HTR-8/SVneo (cell line): ENCODE data around the gene TBC1D5.
"Not testable (repeated sequence)": the region's sequence is repeated elsewhere in the genome, so short reads cannot be mapped to it uniquely, and the experiment has no call there.

Experiments
- DNase-seq: peaks from one replicate; pipeline ENCODE4 v3.0.0; 2011; ENCODE audit warnings: low spot score, mixed read lengths; ENCODE audit not compliant: insufficient read length
- FAIRE-seq: peaks from 2 replicates; lab custom pipeline; 2011; peaks lifted over from hg19 to GRCh38; lab: Jason Lieb, UNC

TBC1D5 gene

GRCh38 chr3:17392516-17392915, 349.9 kb downstream of the TBC1D5 start:
- FAIRE-seq, DNase-seq: not testable (repeated sequence)

DNA sequence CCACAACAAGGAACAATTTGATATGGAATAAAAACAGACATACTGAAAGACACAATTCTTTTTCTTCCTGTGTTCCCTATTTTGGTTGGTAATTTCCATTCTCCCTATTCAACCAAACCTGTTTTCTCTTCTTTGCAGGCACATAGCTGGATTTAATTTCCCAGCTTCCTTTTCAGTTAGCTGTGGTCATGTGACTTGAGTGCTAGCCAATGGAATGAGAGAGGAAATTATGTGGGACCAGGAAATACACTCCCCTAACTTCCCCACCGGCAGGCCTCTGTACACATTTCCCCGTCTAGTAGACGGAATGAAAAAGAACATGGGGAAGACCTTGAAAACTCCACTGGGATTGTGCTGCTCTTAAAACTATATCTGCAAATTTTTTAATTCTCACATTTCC, 351.6 kb downstream of the TBC1D5 start:
- DNase-seq (no peak), FAIRE-seq (no peak)

GRCh38 chr3:17387108-17387507, 355.3 kb downstream of the TBC1D5 start:
- DNase-seq (no peak), FAIRE-seq (no peak)

- DNase-seq (no peak), FAIRE-seq (no peak)
These were observed 356.0 kb downstream of the TBC1D5 start for GRCh38 chr3:17386432-17386831.

DNA sequence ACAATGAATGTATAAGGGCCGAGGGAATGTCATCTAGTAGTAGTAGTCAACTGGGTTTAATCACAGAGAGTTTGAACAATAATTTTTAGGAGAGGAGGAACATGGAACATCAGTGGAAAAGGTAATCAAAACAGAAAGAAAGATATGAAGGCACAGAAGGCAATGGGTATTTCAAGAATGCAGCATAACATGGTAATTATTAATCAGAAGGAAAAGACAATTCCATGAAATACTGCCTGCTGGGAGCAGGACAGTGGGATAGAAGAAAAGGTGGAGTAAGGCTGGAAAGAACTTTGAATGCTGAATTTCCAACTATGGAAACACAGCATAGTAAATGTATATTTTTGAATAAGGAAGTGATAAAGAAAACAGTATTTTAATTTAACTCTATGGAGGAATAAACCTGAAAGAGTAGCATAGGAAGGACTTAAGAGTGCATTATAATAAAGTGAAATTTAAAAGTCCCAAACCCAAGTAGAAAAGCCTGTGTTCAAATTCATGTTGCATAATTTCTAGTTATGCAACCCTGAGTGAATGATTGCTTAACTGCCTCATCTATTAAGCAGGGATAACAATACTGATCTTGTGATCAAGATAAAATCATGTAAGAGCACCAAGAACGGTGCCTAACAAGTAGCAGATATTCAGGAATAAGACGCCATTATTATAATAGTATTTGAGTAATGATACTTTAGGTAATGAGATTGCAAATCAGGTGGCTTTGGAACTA, 357.7 kb downstream of the TBC1D5 start:
- FAIRE-seq (no peak), DNase-seq (no peak)

- DNase-seq (no peak), FAIRE-seq (no peak)
These were observed 369.1 kb downstream of the TBC1D5 start for GRCh38 chr3:17373304-17373703.

GRCh38 chr3:17372362-17373210, 369.8 kb downstream of the TBC1D5 start:
- FAIRE-seq, result no peak
- DNase-seq, result no peak

DNA sequence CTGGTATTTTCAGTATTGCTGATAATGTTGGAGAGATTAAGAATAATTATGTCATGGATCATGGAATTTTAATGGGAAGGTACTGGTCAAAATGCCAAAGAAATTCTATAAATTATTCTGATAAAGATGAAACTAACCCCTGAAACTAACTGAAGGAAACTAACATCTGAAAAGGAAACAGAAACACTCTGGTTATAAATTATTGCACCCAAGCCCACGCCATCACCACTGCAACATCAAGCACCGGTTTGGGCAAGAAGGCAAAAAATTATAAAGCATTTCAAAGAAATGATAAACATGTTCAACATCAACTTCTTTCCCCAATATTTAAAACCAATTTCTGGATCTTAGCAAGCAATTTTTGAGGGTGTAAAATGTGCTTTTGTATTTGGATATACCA, 372.5 kb downstream of the TBC1D5 start:
- no peak for DNase-seq
- FAIRE-seq, result no peak

DNA sequence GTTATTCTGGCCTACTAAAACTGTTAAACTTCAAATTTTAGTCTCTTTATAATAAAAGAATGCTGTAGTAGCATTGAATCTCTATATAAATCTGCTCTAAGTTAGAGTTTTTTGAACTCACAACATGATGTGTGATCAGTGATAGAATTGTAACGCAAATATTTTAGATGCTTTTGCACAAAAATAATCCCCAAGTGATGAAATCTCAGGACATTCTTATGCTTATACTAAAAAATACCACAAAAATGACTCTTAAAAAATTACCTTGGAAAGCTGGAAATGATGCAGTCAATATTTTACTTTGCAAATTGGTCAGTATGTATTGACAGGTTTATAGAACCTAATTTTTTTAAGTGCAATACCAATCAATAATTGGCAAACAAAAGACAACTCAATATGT, 375.3 kb downstream of the TBC1D5 start:
- DNase-seq, result no peak
- no peak for FAIRE-seq

- no peak for FAIRE-seq
- DNase-seq, result no peak
These were observed 381.4 kb downstream of the TBC1D5 start for GRCh38 chr3:17360991-17361390.

DNA sequence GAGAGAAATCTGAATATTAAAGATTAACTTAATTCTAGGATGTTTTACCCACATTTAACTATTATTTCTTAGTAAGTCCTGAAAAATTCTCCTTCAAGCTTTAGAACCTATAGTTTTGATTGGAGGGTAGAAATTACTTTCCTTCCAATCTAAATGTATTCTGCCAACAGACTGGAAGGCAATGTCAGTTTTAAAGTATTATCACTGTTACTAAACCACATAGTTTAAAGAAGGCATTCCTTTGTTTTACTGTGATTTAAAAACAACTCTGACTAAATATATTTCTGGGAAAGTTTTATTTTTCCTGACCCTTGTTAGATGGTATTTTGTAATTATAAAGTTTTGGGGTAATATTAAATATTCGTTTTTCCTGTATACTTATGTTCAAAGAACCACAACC, 382.5 kb downstream of the TBC1D5 start:
- DNase-seq (no peak), FAIRE-seq (no peak)

GRCh38 chr3:17357035-17357710, 385.3 kb downstream of the TBC1D5 start:
- no peak for FAIRE-seq
- no peak for DNase-seq

- DNase-seq (no peak), FAIRE-seq (no peak)
These were observed 385.8 kb downstream of the TBC1D5 start for GRCh38 chr3:17356585-17356984.

DNA sequence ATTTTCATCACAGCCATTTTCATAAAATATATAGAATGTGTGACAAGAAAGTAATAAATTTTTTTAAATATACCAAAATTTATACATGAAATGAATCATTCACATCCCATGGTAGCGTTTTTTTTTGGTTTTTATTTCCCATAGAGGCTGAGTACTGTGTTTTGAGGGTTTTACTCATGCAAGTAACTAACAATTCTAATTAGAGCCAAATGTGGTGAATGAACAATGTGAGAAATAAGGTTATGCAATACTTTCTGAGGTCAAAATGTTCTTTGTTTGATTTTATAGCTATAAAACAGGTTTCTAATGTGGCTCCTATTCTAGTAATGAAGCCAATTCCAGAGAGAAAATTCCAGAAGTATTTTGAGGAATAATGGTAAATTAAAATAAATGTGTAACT, 386.8 kb downstream of the TBC1D5 start:
- DNase-seq (no peak), FAIRE-seq (no peak)

GRCh38 chr3:17354341-17354740, 388.1 kb downstream of the TBC1D5 start:
- FAIRE-seq (no peak), DNase-seq (no peak)

GRCh38 chr3:17352620-17353019, 389.8 kb downstream of the TBC1D5 start:
- FAIRE-seq (no peak), DNase-seq (no peak)

- FAIRE-seq, DNase-seq: not testable (repeated sequence)
These were observed 391.2 kb downstream of the TBC1D5 start for GRCh38 chr3:17351193-17351592.

- DNase-seq (no peak), FAIRE-seq (no peak)
These were observed 393.3 kb downstream of the TBC1D5 start for GRCh38 chr3:17349093-17349492.

GRCh38 chr3:17342119-17342518, 400.3 kb downstream of the TBC1D5 start:
- DNase-seq, result no peak
- no peak for FAIRE-seq

- FAIRE-seq (no peak), DNase-seq (no peak)
These were observed 401.7 kb downstream of the TBC1D5 start for GRCh38 chr3:17340693-17341092.

DNA sequence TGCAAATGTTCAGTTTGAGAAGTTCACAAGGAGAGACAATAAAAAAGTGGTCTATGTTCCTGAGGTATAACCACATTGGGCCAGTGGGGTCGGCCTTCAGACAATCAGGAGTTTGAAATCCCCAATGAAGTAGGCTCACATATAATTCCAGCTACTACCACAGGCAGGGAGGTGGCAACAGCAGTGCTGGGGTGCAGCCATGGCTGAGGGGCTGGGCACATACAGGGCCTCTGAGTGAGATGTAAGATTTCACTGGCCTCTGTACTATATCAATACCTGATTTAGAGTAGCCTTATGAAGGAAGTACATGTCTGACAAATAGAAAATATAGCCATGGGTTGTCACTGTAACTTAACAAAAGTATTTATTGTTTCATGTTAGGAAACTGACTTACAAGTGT, 402.2 kb downstream of the TBC1D5 start:
- no peak for FAIRE-seq
- DNase-seq, result no peak
